ENCODE measurements around the gene CCDC73.

Gene CCDC73

DNA sequence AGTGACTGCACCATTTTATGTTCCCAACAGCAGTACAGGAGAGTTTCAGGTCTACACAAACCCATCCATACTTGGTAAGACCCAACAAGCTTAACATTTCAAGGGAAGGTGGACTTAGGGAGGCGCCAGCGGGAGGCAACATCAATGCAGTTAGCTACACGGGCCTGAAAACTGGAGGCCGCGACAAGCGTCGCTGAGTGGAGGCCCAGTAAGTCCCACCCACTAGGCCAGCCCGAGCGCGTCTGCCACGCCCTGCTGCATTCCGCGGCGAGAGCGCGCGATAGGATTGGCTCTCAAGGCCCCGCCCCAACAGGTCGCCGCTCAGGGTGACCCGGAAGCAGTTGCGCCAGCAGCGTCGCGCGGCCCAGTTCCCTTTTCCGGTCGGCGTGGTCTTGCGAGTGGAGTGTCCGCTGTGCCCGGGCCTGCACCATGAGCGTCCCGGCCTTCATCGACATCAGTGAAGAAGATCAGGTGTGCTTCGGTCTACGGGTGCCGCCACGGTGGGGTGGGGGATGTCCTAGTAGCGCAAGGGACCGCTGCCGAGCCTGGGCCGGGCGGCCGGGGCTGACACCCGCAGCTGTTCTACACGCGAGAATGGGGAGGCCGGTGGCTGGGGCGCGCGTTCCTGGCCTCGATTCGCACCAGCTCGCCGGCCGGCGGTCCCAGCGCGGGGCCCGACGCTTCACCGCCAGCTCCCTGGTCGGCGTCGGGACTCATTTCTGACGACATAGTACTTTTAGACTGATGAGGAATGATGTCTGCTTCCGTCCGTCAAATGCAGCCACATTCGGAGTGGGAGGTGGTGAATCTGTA, 210.8 kb downstream of the CCDC73 start, which contains the start of gene EIF3M:
Gene EIF3M, plus strand, starts transcription at position 373 of the 813 bp plus-strand sequence. Its CDS starts 57 bp downstream, at position 430.
- peak; percentile 63 for DNase-seq

DNA sequence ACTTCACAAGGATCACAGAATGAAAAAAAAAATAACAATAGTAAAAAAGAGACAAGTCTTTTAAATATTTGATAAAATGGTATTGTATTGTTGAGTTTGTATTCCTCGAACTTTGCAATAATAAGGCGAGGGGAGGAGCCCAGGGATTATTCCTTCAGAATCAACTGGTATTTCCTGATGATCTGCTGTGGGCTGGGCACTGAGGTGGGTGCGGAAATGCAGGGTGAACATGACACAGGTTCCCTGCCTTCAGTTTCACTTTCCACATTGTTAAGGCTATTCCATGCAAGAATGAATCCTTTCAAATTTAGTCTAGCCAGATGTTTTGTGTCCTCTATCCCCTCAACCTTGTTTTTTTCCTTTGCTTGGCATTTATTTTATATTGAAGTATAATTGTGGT, 212.9 kb downstream of the CCDC73 start:
- no peak for DNase-seq

GRCh38 chr11:32580967-32581366, 213.5 kb downstream of the CCDC73 start:
- no peak for DNase-seq

GRCh38 chr11:32576456-32576855, 218.0 kb downstream of the CCDC73 start:
- no peak for DNase-seq

- no peak for DNase-seq
Measured at GRCh38 chr11:32575070-32575469, 219.4 kb downstream of the CCDC73 start.

GRCh38 chr11:32574421-32574820, 220.0 kb downstream of the CCDC73 start:
- DNase-seq: no peak

DNA sequence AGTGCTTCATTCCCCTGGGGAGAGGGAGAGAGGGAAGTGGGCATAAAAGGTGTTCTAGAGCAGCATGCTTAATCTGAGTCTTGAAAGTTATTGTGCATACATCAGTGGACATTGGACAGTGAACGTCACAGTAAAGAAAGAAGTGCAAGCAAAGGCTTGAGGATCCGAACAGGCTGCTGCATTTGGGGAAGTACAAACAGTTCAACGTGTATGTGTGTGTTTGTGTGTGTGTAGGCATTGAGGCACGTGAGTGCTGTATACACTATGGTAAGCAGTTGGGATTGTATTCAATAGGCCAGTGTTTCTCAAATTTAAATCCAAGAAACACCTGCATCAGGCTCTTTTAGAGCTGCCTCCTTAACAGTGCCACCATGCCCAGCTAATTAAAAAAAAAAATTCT, 221.2 kb downstream of the CCDC73 start:
- DNase-seq: no peak

DNA sequence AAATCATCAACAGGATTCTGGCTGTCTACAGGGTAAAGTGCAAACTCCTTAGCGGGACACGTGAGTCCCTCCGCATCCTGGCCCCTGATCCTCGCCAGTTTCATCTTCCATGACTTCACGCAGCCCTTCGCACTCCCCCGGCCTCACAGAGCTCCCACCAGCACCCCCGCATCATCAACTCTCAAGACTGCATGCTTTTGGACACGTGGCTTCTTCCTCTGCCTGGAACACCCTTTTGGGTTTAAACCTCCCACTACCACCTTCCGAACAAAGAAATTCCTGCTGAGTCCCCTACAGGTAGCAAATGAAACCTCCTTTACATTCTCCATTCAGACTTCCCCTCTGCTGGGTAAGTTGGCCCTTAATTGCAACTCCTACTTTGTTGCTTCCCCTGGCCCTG, 223.4 kb downstream of the CCDC73 start:
- DNase-seq: no peak

GRCh38 chr11:32569313-32569881, 225.1 kb downstream of the CCDC73 start:
- no peak for DNase-seq

- no peak for DNase-seq
Measured at GRCh38 chr11:32567154-32567553, 227.3 kb downstream of the CCDC73 start.

DNA sequence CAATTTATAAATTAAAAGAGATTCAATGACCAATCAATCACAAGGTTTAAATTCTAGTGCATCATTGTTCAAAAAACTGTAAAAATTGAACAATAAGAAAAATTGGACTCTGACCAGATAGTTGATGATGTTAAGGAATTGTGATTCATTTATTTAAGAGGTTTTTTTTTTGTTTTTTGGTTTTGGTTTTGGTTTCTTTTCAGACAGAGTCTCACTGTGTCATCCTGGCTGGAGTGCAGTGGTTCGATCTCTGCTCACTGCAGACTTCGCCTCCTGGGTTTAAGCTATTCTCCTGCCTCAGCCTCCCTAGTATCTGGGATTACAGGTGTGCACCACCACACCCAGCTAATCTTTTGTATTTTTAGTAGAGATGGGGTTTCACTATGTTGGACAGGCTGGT, 227.9 kb downstream of the CCDC73 start:
- DNase-seq: no peak

DNA sequence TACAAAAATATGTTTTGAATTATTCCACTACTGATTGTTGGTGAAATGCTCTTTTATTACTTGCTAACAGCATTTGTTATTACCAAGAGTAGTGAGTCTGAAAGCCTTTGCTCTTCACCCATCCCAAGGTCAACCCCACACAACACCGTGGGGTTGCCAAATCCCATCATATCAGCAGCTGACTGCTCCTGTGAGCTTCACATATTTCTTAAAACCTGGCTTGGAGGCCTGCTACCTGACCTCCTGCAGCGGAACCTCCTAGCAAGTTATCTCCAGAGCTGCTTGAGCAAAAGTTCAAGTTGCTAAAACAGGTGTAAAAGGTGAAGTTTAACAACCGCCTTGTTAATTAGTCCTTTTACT, 230.9 kb downstream of the CCDC73 start:
- no peak for DNase-seq

GRCh38 chr11:32562839-32563599, 231.4 kb downstream of the CCDC73 start:
- no peak for DNase-seq

DNA sequence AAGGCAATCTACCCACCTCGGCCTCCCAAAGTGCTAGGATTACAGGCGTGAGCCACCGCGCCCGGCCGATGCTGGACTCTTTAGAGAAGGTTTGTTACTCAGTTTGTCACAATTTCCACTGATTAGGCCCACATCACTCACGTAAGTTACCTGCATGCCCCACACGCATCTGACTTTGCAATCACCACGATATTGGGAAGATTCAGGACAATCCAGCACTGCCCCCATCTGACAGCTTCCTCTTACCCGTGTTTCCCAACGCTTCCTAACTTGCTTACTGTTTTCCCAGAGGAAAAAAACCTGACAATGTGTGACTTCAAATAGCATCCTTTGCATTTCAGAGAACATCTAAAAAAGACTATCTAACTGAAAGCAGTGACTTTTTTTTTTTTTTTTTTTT, 232.6 kb downstream of the CCDC73 start:
- DNase-seq: no peak

DNA sequence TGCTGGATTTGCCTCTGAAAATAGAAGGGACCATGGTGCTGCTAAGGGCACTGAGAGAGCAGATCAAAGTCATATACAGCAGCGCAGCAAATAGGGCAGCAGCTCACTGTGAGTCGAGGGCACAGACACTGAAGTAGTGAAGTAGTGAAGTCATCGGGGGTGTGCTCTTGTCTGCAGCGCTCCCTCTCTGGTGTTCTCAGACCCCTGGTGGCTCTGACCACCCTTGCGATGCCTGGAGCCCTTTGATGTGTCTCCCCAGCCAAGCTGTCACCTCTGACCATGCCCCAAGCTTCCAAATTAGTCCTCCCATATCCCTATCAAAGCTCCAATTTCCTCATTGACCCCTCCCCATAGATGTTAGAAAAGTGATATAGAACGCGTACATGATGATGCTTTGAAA, 238.6 kb downstream of the CCDC73 start:
- DNase-seq: no peak

DNA sequence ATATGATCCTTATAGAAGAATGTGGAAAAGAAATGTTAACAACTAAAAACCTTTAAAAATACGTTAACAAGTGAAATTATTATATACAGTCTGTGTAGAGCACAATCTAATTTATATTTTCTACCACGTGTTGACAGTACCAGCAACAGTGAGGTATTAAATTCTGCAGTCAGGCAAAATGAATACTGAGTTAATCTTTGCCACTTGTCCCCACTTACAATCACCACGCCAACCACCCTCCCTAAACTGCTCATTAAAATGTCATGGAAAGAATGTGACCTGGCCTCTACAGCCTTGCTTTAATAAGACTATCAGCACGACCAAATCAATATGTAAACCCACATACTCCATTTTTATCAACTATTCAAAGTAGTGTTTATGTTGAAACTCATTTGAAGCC, 239.4 kb downstream of the CCDC73 start:
- no peak for DNase-seq
